Right kidney (tissue), 1 donor: ENCODE data around the gene MRPL23.

ENCODE experiments used
- DNase-seq: peaks from one replicate; pipeline ENCODE4 v3.0.0-alpha.2; 2016

The MRPL23 gene

DNA sequence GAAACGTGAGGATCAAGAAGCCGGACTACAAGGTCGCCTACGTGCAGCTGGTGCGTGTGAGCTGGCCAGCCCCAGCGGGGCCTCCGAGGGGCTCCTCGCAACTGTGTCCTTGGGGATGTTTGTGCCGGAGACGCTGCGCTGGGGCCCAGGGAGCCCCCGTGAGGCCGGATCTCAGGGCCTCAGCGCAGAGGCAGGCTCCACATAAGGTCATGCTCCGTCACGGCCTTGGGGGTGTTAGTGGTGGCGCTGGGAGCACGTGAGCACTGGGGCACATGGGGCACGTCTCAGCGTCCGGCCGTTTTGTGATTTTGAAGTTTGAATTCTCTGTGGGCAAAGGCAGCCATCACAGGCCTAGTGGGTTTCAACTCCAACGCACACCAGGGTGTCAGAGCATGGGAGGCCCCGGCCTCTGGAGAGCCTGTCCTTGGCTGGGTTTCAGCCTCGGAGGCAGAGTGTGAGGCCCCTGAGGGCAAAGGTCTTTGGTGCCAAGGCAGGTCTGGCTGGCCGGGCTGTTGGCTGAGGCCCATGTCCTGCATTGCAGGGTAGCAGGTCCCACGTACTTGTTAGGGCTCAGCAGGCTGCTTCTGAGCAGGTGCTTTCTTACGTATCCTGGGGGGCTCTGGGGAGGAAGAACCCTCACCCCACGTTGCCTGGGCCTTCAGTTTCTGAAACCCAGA is 5.8 kb downstream of the MRPL23 start:
- DNase-seq = no peak

- DNase-seq = no peak
Measured at GRCh38 chr11:1953489-1954266, 6.5 kb downstream of the MRPL23 start.

DNA sequence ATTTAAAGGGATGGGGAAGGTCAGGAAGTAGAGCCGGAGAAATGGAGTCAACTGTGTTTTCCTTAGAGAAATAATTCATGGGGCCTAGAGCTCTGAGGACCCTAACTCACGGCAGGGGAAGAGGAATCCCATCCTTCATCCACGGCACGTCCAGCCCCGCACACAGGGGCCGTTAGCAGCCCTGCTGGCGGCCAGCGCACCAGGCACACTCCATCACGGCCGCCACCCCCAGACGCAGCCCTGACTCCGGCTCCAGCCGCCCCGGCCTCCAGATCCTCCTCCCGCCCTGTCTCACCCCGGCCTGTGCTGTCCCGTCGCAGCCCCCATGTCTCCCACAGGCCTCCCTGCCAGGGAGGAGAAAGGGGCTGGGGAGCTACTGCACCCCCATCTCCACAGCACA is 11.2 kb downstream of the MRPL23 start:
- no peak for DNase-seq

DNA sequence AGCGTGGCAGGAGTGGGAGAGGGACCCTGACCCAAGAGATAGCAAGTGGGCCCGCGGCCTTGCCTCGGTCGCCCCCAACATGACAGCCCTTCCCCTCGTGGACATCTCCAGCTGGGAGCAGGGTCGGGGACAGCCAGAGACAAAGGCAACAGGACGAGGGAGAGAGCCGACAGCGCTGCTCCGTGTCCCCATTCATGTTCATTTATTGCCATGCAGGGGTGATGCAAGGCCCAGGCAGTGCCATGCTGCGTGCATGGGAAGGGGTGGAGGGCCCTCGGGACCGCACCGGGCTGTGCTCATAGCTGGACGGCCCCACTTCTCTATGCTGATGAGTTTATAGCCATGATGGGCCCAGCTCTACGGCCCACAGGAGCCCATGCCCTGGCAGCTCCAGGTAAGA is 12.7 kb downstream of the MRPL23 start:
- DNase-seq = no peak

DNA sequence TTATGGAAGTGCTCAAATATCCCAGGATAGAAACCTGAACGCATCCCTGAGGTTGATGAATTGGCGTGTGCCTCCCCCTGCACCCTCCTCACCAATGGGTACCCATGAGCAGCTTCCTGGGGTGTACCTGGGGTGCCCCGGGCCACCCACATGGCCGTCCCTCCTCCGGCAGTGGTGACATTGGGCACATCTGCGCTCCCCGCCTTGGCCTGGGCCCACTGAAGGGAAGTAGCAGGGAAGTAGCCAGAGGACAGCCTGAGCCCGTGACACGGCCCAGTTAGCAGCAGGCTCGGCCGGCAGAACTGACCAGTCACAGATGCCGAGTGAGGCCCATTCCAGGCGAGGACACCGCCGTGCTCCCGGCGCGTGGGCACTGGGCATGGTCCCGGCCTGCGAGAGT is 16.7 kb downstream of the MRPL23 start:
- no peak for DNase-seq

DNA sequence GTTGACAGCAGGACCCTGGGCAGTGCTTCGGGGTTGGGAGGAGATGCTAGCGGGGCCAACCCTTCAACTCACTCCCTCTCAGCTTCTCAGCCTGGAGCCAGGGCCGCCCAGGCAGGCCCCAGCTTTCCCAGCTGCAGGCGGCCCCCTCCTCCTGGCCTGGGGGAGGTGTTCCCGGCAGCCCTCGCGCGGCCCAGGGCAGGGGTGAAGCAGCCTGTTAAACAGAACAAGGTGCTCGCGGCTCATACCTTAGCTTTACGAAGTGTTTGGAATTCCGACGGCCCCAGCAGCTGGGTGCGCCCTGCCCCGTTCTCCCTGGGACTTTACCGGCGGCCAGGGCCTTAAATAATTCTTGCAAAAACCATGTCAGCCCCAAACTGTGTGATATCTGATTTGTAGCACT is 17.2 kb downstream of the MRPL23 start:
- no peak for DNase-seq

DNA sequence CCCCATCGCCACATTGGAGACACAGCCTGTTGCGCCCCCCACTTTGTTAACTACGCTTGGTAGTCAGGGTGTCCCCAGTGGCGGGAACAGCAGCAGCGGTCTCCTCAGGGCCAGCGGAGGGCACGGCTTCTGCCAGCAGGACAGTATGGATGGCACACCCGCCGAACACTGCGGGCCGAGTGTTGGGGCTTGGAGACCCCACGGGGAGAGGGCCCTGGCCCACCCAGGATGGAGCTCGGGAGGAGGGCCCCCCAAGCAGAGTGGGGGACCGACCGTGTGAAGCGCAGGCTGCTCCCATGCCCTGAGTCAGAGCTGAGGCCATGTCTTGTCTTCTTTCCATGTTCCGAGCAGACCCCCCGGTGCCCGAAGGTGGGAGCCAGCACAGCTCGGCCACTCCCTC is 17.8 kb downstream of the MRPL23 start:
- DNase-seq = no peak

DNA sequence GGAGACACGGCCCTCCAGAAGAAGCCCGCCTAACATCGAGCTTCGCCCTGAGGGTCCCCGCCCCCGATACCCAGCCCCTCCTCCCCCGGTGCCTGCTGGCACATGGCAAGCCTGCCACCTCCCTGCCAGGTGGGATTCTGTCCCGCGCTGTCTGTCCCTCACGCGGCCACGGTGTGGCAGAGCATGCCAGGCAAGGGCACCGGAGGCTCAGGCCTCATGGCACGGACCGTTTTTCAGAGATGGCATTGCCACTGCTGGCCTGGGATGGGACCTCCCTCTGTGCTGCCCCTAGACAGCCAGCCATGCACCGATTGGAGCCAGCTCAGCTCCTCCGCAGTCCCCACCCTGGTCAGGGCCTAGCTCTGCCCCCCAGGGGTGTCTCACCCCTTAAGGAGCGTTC is 19.4 kb downstream of the MRPL23 start:
- no peak for DNase-seq

GRCh38 chr11:1967641-1968225 is 20.6 kb downstream of the MRPL23 start:
- no peak for DNase-seq

GRCh38 chr11:1968454-1969002 is 21.4 kb downstream of the MRPL23 start:
- no peak for DNase-seq

DNA sequence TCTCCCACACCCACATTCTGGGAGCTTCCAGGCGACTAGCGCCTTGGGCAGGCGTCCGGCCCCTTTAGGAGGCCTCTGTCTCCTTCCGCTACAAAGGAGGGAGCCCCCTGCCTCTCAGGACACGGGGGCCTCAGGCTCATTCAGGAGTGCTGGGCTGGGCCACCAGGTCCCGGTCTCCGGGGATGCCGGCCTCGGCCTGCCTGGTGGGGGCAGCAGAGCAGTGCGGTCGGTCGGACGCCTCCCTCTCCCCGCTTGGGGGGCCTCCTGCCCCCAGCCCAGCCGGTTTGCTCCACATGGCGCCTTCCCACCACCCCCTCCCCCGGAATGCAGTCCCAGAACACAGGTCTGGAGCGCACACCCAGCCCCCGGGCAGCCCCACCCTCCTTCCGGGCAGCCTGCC is 21.9 kb downstream of the MRPL23 start:
- DNase-seq = no peak

DNA sequence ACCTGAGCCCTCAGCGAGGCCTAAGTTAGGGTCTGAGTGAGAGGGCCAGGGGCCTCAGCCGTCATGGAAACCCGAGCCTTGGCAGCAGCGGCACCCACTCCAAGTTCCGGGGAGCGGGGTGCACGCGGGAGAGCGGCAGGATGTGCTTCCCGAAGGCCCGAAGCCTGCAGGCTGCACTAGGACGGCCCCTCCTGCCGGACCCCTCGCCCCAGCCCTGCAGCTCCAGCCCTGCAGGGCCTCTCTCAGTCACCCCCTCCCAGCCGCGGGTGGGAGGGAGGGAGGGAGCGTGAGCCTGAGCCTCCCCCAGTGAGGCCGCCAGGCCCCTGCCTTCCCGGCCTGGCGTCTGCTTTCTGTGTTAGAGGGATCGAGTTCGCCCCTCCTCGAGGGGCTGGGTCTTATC is 22.6 kb downstream of the MRPL23 start:
- DNase-seq = no peak

GRCh38 chr11:1970956-1971355 is 23.8 kb downstream of the MRPL23 start:
- DNase-seq = no peak

GRCh38 chr11:1975185-1975584 is 28.1 kb downstream of the MRPL23 start:
- no peak for DNase-seq

GRCh38 chr11:1978720-1979473 is 31.8 kb downstream of the MRPL23 start:
- no peak for DNase-seq

- no peak for DNase-seq
Measured at GRCh38 chr11:1979607-1980006, 32.5 kb downstream of the MRPL23 start.

GRCh38 chr11:1982873-1983600 is 35.9 kb downstream of the MRPL23 start:
- no peak for DNase-seq

DNA sequence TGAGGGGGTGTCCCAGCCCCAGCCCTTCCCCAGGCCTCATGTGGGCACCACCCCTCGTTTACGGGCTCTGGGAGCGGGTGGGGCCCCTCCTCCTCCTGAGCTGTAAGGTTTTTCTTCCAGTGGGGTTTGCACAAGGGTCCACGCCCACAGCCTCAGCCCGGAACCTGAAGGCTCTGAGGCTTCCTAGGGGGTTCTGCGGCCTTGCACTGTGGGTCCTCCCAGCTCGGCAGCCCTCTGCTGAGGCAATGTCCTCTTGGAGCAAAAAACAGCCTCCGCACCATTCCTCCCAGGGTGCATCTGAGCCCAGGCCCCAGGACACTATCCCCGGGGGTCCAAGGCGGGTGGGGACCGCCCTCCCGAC is 36.4 kb downstream of the MRPL23 start:
- peak; percentile 0 for DNase-seq

- no peak for DNase-seq
Measured at GRCh38 chr11:1987024-1987423, 39.9 kb downstream of the MRPL23 start.

- no peak for DNase-seq
Measured at GRCh38 chr11:1988174-1988573, 41.0 kb downstream of the MRPL23 start.

DNA sequence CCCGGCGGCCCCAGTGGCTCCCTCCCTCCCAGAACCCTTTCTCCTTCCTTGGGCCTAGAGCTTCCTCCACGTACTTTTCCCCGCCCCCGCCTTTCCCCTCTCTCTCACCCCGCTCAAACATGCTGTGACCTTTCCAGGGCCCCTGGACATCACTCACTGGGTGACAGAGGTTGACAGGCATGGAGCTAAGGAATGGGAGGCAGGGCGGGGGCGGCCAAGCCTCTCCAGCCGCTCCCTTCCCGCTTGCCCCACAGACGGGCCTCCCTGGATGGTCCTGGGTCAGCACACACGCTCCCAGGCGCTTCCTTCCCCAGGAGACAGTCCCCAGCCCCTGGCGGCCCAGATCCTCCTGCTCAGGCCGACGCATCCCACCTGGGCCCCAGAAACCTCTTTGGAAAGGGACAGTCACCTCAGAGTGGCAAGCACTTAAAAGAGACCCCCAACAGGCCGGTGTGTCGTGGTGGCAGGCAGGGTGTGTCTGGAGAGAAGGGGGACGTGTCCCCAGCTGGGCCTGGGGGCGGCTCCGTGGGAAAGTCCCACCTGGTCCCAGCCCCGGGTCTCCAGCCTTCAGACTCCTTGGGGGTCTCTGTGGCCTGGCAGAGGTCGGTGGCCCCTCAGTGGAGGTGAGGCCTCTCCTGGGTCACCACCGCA is 41.7 kb downstream of the MRPL23 start:
- DNase-seq = peak; percentile 42

DNA sequence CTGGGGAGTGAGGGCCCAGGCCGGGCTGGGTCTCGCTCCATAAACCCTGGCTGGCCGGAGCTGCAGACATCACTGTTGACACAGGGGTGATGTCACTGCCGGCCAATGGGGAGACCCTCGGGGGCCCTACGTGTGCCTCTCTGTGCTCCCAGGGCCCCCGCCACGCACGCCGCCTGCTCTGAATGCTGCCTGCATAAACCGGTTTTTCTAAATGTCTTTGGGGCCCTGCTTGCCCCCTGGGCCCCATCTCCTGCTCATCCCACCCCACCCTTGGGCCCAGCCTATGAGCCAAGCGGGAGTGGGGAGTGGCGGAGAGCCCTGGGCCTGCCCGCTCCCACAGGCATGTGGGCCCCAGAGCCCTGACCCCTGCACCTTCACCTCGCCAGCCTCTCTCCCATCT is 42.8 kb downstream of the MRPL23 start:
- no peak for DNase-seq
